ENCODE data around the gene CNDP1. TPM values are rescaled to one million over a fixed set of nuclear protein-coding genes. Genes with fewer than 3 reads are reported as not detected.

The CNDP1 gene
- total RNA-seq, 2 donors from 2014 or later: under 0.01 TPM; not detected in 1

GRCh38 chr18:74539289-74539688, 5.0 kb downstream of the CNDP1 start:
- H3K36me3 ChIP-seq (replicated peaks in 1 of 2; ENCODE audit: insufficient read depth in 1 of 2, low read depth in 2 of 2): no peaks in the 10 kb centered on the region
- intact Hi-C loops (cut with DNase I): no loop called here
- TF ChIP-seq POLR2A (IDR thresholded peaks at IDR 0.05) (no peak), CTCF (IDR thresholded peaks at IDR 0.05) (no peak)
- WGBS, 2 donors: 32 to 47% methylated on average over 11 of the region's 11 CpGs
- H3K27me3 ChIP-seq: no peaks in the 10 kb centered on the region
- H3K4me3 ChIP-seq: no peak overlapping the region
- peak overlapping the region in 2 of 4 donors; percentile 17 to 29 for H3K27ac ChIP-seq
- ATAC-seq (no peak), DNase-seq (no peak)
- no peaks in the 10 kb centered on the region for H3K9me3 ChIP-seq
- H3K4me1 ChIP-seq: peaks cover 28% of the 10 kb centered on the region

DNA sequence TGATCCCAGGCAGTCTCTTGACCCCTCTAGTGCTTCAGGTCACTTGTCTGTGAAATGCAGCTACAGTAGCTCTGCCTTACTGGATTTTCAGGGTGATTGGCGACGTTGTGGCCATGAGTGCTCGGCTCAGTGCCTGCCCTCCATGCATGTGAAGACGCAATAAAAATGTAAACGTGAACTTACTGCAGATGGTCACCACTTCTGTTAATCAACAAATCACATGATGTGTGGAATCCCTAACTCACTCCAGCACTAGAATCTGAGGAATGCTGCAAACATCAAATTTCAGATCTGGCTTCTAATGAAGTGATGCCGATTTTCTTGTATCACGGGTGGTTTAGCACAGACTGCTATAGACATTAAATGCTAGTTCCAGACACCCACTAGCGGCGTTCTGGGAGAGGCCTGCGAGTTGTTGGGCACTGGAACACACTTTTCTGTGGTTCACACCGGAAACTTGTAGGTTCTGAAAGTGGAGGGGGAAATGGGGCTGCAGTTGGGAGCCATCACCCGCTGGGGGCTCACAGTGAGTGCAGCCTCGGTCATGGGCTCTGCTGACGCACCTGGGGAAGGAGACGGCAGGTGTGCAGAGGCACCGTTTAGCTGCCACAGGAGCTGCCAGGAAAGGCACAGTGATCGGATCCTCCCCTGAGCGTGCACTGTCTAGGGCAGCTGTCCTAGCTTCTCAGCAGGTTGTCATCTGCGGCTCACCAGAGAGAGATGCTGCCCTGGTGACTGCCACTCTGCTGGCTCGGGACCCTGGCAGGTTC, 6.5 kb downstream of the CNDP1 start:
- no peak overlapping the region for H3K27ac ChIP-seq
- H3K27me3 ChIP-seq: no peaks in the 10 kb centered on the region
- H3K4me1 ChIP-seq: peaks cover 28% of the 10 kb centered on the region
- no peak for TF ChIP-seq CTCF (IDR thresholded peaks at IDR 0.05)
- no peak for TF ChIP-seq POLR2A (IDR thresholded peaks at IDR 0.05)
- 85% methylated on average over 14 to 20 of the region's 20 CpGs for WGBS, 2 donors
- H3K4me3 ChIP-seq: no peak overlapping the region
- intact Hi-C loops (cut with DNase I): no loop called here
- no peaks in the 10 kb centered on the region for H3K36me3 ChIP-seq (replicated peaks in 1 of 2; ENCODE audit: insufficient read depth in 1 of 2, low read depth in 2 of 2)
- ATAC-seq (no peak), DNase-seq (no peak)
- no peaks in the 10 kb centered on the region for H3K9me3 ChIP-seq

GRCh38 chr18:74541703-74542555, 7.6 kb downstream of the CNDP1 start:
- intact Hi-C loops (cut with DNase I): no loop called here
- Histone ChIP-seq H3K4me1 (peaks cover 38% of the 10 kb centered on the region), H3K9me3 (no peaks in the 10 kb centered on the region), H3K27ac (peak overlapping the region; percentile 4 to 58 (median 38)), H3K27me3 (no peaks in the 10 kb centered on the region), H3K36me3 (replicated peaks in 1 of 2; ENCODE audit: insufficient read depth in 1 of 2, low read depth in 2 of 2) (no peaks in the 10 kb centered on the region), H3K4me3 (no peak overlapping the region)
- ATAC-seq (peak; percentile 80), DNase-seq (peak; percentile 61 to 76 (median 70))
- WGBS, 2 donors: 57 to 72% methylated on average over 14 to 15 of the region's 15 CpGs
- TF ChIP-seq POLR2A (IDR thresholded peaks at IDR 0.05): no peak
- TF ChIP-seq CTCF (IDR thresholded peaks at IDR 0.05): no peak

- intact Hi-C loops (cut with DNase I): loop anchor here (5.0 kb wide), 1 partner anchor 193 kb away; no protein-coding TSS in a partner anchor
- no peaks in the 10 kb centered on the region for H3K36me3 ChIP-seq (replicated peaks in 1 of 2; ENCODE audit: insufficient read depth in 1 of 2, low read depth in 2 of 2)
- DNase-seq: no peak
- H3K4me1 ChIP-seq: peaks cover 30% of the 10 kb centered on the region
- no peaks in the 10 kb centered on the region for H3K9me3 ChIP-seq
- no peak overlapping the region for H3K27ac ChIP-seq
- TF ChIP-seq POLR2A (IDR thresholded peaks at IDR 0.05) (no peak), CTCF (IDR thresholded peaks at IDR 0.05) (no peak)
- no peak overlapping the region for H3K4me3 ChIP-seq
- 76 to 84% methylated on average over 8 of the region's 8 CpGs for WGBS, 2 donors
- no peak for ATAC-seq
- H3K27me3 ChIP-seq: no peaks in the 10 kb centered on the region
These were observed 10.6 kb downstream of the CNDP1 start for GRCh38 chr18:74544898-74545297.

All from body of pancreas (tissue), 4 donors.